Pons (tissue), 1 donor: ENCODE results near the gene CFAP74.

Source experiments
- DNase-seq: peaks from one replicate; pipeline ENCODE4 v3.0.0-alpha.2; 2016; ENCODE audit warnings: low spot score

CFAP74 gene

DNA sequence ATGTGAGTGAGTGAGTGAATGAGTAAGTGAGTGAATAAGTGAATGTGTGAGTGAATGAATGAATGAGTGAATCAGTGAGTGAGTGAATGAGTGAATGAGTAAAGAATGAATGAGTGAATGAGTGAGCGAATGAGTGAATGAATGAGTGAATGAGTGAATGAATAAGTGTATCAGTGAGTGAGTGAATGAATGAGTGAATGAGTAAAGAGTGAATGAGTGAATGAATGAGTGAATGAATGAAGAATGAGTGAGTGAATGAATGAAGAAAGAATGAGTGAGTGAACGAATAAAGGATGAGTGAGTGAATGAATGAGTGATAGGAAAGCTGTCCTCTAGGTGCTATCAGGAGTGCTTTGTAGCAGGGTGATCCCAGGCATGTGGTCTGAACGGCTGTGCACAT is 35.7 kb downstream of the CFAP74 start:
- no peak for DNase-seq

GRCh38 chr1:1967151-1967550 is 36.4 kb downstream of the CFAP74 start:
- no peak for DNase-seq

GRCh38 chr1:1966071-1966740 is 37.4 kb downstream of the CFAP74 start:
- DNase-seq, result peak; percentile 15

- DNase-seq, result no peak
Measured at GRCh38 chr1:1965546-1965945, 38.0 kb downstream of the CFAP74 start.

DNA sequence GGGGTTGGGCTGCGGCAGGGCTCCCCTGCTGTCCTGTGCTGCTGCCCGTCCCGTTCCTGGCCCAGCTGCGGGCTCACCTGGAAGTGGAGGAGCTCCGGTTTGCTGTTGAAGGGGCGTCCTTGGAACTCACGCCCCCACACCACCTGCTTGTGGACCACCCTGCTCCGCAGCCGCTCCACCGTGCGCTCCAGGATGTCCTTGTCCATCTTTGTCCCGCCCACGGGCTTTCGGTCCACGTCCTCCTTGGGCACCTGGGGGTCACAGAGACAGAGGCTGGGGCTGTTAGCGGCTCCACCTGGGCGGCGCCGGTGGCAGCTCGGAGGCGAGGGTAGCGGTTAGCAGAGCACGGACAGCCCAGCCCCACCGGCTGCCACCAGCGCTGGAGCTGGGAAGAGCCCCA is 38.8 kb downstream of the CFAP74 start:
- no peak for DNase-seq

GRCh38 chr1:1963570-1963969 is 40.0 kb downstream of the CFAP74 start:
- DNase-seq, result no peak

DNA sequence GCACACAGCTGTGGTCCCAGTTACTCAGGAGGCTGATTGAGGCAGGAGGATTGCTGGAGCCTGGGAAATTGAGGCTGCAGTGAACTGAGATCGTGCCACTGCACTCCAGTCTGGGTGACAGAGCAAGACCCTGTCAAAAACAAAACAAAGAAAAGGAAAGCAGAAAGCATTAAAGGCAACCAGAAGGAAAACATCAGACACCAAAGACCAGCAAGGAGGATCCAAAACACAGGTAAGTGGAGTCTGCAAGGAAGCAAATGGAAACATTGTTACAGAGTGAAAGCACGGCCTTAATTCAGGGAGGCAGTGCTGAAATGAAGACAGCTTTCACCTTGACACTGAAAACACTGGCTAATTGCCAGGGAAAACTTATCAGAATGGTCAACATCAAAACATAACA is 40.8 kb downstream of the CFAP74 start:
- no peak for DNase-seq

GRCh38 chr1:1960480-1961196 is 42.9 kb downstream of the CFAP74 start:
- DNase-seq, result no peak

GRCh38 chr1:1959840-1960479 is 43.6 kb downstream of the CFAP74 start:
- DNase-seq, result peak; percentile 39

DNA sequence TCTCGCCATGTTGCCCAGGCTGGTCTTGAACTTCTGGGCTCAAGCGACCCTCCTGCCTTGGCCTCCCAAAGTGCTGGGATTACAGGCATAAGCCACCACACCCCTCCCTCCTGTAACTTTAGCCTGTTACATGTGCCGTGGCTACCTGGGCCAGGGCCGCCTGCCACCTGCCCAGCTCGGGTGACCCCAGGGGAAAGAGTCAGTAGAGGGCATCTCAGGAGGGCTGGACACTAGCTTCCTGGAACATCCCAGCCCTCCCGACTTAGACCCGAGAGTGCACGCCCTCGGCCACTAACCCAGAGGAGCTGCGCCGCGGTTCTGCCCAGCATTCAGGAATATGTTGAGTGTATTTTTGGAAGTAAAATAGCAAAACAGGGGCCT is 44.1 kb downstream of the CFAP74 start:
- no peak for DNase-seq

GRCh38 chr1:1958071-1958541 is 45.5 kb downstream of the CFAP74 start:
- no peak for DNase-seq

DNA sequence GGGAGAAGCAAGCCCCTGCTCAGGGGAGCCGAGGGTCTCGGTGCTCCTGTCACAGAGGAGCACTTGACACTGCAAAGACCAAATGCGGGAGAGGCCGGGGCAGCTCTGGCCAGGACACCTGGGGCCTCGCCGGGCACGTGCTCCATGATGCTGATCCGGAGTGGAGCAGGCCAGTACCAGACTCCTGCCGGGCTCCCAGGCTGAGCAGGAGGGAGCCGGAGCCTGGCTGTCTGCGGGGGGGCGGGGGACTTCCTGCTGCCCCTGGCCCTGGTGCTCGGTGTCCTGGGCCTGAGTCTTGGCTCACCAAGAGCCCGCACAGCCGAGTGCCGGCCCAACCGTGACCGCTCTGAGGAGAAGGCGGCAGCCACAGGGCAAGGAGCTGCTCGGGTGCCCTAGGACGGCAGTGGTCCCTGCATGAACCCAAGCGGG is 46.0 kb downstream of the CFAP74 start:
- DNase-seq, result no peak

DNA sequence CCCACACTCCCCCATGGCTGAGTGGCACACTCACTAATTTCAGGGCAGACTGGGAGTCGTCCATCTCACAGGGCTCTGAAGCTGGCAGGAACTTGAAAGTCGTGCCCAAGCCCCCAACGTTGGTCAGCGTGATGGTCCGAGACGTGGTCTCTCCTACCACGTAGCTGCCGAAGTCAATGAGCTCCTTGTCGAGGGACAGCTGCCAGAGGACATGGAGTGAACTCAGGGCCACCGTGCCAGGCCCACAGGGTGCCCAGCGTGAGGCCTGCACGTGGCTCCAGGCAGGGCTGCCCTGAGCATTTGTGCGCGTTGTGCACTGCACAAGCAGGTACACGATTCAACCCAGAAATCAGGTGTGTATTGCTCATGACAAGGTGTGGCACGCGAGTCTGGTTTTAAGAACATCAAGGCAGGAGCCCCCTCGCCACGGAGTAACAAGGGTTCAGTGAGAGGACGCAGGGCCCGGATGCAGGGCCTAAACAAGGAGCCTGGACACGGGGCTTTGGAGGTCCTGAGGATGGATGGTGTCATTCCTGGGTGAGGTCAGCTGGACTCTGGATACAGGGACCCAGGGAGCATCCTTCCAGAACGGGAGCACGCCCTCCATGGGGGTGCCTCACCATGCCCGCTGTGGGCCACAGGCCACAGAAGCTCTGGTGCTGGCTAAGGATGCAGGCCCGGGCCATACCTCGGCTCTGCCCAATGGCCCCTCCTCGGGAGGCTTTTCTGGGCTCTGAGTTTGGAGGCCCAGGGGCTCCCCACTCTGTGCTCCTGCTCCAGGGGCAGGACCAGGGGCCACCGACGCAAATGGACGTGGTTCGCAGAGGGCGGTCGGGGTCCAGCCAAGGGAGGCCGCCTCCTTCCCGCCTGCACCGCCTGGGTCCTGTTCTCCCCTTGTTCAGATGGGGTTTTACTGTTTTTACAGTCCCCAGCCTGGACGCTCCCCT is 46.7 kb downstream of the CFAP74 start:
- DNase-seq, result no peak

- no peak for DNase-seq
Measured at GRCh38 chr1:1956101-1956500, 47.5 kb downstream of the CFAP74 start.

GRCh38 chr1:1955621-1956094 is 47.9 kb downstream of the CFAP74 start:
- DNase-seq, result no peak

DNA sequence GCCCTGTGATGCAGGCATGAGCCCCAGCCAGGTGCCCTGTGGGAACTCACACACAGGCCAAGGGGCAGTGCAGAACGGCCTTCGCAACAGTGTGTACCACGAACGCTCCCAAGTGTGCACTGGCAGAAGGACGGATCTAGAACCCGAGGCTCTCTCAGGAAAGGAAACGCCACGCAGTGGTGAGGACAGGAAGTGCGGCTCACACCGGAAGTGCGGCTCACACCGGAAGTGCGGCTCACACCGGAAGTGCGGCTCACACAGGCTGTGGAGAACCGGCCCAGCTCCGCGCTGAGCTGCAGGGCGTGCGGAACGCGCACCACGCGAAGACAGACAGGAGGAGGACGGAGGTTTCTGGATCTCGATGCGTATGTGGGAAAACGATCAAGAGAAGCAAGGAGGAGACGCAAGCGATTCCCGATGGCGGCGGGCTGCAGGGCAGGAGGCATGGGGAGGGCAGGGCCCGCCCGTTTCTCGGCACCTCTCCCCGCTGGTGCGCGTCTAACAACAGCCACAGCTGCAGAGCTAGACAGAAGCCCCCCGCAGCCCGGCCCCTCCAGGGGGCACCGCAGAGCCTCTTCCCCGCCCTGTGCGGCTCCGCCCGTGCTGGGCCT is 48.6 kb downstream of the CFAP74 start:
- no peak for DNase-seq

- DNase-seq, result no peak
Measured at GRCh38 chr1:1954015-1954414, 49.6 kb downstream of the CFAP74 start.

GRCh38 chr1:1950940-1951339 is 52.6 kb downstream of the CFAP74 start:
- DNase-seq, result no peak

GRCh38 chr1:1948783-1949182 is 54.8 kb downstream of the CFAP74 start:
- no peak for DNase-seq

GRCh38 chr1:1947493-1947892 is 56.1 kb downstream of the CFAP74 start:
- DNase-seq, result no peak

- DNase-seq, result no peak
Measured at GRCh38 chr1:1946540-1946939, 57.0 kb downstream of the CFAP74 start.
